GM12892 (cell line): ENCODE measurements around the gene SOBP.

Source experiments
- POLR2A ChIP-seq: IDR thresholded peaks from 2 replicates; pipeline ENCODE4 v1.6.1; 2011; ENCODE audit warnings: low read depth, low read length, control low read depth
- TAF1 ChIP-seq: IDR thresholded peaks from 2 replicates; pipeline ENCODE4 v1.6.1; 2011; ENCODE audit warnings: low read depth, mild to moderate bottlenecking, control low read depth, low read length, borderline replicate concordance

DNA sequence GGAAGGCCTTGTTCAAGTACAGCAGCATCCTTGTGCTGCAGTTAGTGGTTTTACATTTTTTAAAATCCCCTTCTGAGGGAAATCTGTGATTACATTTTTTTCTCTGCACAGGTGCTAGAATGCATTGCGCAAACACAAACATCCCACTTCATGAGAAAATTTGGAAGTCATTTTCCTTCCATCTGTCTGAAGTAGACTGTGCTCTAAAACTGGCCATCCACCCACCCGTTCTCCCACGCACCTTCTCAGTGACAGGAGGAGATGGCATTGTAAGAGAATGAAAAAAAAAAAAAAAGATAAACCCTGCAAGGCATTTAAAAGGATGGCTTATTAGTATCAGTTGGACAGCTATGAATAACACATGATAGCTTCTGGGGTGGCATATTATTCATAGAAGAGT, 65.0 kb downstream of the SOBP start:
- no peak for TF ChIP-seq POLR2A
- no peak for TF ChIP-seq TAF1
